Esophagus muscularis mucosa (tissue), 4 donors: ENCODE results near the gene LAMTOR2. TPM values are rescaled to one million over a fixed set of nuclear protein-coding genes. Genes with fewer than 3 reads are reported as not detected.
A peak's percentile ranks its signal among the peaks of the same experiment; 100 is the strongest.

Source experiments
- DNase-seq: peaks from one replicate; pipeline ENCODE4 v3.0.0-alpha.2; 2017; ENCODE audit errors: extremely low spot score
- H3K27ac ChIP-seq, 4 donors: fragments of 200-600 bp; sonication (generic); replicated peaks in 1 of 4; 1 replicate in 3 of 4; 2 replicates in 1 of 4; pipeline ENCODE4 v1.5.1; 2016 to 2019; ENCODE audit warnings: mild to moderate bottlenecking in 1 of 4
- H3K27me3 ChIP-seq, 4 donors: fragments of 200-600 bp; sonication (generic); one replicate each; pipeline versions ENCODE4 v1.5.1 to v1.6.0; 2016 to 2019
- H3K36me3 ChIP-seq, 4 donors: fragments of 200-600 bp; sonication (generic); one replicate each; pipeline ENCODE4 v1.5.1; 2016 to 2019
- H3K4me1 ChIP-seq, 4 donors: fragments of 200-600 bp; sonication (generic); one replicate each; pipeline ENCODE4 v1.5.1; 2016 to 2019
- H3K4me3 ChIP-seq, 4 donors: fragments of 200-600 bp; sonication (generic); 1 replicate in 2 of 4; 2 replicates in 2 of 4; pipeline ENCODE4 v1.5.1; 2016 to 2019; ENCODE audit warnings: mild to moderate bottlenecking in 4 of 4, moderate library complexity in 1 of 4
- H3K9me3 ChIP-seq, 4 donors: fragments of 200-600 bp; sonication (generic); 1 replicate in 3 of 4; 2 replicates in 1 of 4; pipeline ENCODE4 v1.5.1; 2016 to 2019
- EP300 ChIP-seq: sonication (generic); formaldehyde crosslinking; IDR thresholded peaks from one replicate; pipeline ENCODE4 v1.6.1; 2017; ENCODE audit warnings: antibody characterized with exemption
- POLR2A ChIP-seq: fragments of 450-650 bp; IDR thresholded peaks from one replicate; pipeline ENCODE4 v1.6.1; 2017; ENCODE audit warnings: antibody characterized with exemption, moderate library complexity, mild to moderate bottlenecking, low read depth
- POLR2AphosphoS5 ChIP-seq, 2 donors: sonication (generic); formaldehyde crosslinking; IDR thresholded peaks; one replicate each; pipeline ENCODE4 v1.6.1; 2017; ENCODE audit warnings: antibody characterized with exemption in 2 of 2
- whole genome bisulfite sequencing: methylation state at CpG from one replicate; pipeline ENCODE4 v1.1.5; 2018; 5-methylcytosine and 5-hydroxymethylcytosine counted together
- intact Hi-C: fragments of 100-400 bp; cut with DNase I; formaldehyde crosslinking; loops from one replicate; pipeline ENCODE4 v1.15.1; 2023
- total RNA-seq, 4 donors: library from RNA; depleted of rRNA; stranded (reverse); fragments of >200 nt; gene quantifications; one replicate each; pipeline versions ENCODE4 v1.1.0 to v1.2.1, GENCODE V29; 2016
- TF ChIP-seq, protein P1 (sequence below), 3 experiments: fragments of 200-600 bp in 2 of 3; fragments of 450-650 bp in 1 of 3; sonication (generic) in 2 of 3; IDR thresholded peaks; one replicate each; pipeline ENCODE4 v1.5.1; 2017 to 2019; ENCODE audit warnings: antibody characterized with exemption in 3 of 3, mild to moderate bottlenecking in 2 of 3, moderate library complexity in 1 of 3

The LAMTOR2 gene
- total RNA-seq, 4 donors from 2014 or later: 59.3 to 106 (median 75.5) TPM

DNA sequence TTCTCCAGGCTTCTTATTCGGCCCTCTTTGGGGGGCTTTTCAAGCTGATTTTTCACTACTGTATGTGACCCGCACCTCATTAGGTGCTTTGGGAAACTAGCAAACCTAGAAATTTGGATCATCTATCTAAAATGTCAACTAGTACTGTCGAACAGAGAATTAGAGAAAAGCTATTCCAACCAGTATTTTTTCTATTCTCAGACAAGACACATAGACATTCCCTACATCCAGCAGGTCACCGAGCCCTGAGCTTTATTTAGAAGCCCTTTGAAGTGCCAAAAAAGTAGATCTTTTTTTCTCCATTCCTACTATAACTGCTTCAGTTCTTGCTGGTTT, 33.5 kb upstream of the LAMTOR2 start:
- intact Hi-C loops: no loop called here
- peak overlapping the region; percentile 74 to 88 (median 84) for H3K4me3 ChIP-seq
- no peaks in the 10 kb centered on the region for H3K9me3 ChIP-seq
- no peaks in the 10 kb centered on the region for H3K27me3 ChIP-seq
- peaks cover 15 to 21% (median 18%) of the 10 kb centered on the region in 4 donors for H3K4me1 ChIP-seq
- no peak for DNase-seq
- peaks cover 17 to 35% (median 27%) of the 10 kb centered on the region in 4 donors for H3K36me3 ChIP-seq
- WGBS: 2% methylated on average over 4 of the region's 4 CpGs
- no peak for TF ChIP-seq POLR2A
- TF ChIP-seq, protein P1, sequence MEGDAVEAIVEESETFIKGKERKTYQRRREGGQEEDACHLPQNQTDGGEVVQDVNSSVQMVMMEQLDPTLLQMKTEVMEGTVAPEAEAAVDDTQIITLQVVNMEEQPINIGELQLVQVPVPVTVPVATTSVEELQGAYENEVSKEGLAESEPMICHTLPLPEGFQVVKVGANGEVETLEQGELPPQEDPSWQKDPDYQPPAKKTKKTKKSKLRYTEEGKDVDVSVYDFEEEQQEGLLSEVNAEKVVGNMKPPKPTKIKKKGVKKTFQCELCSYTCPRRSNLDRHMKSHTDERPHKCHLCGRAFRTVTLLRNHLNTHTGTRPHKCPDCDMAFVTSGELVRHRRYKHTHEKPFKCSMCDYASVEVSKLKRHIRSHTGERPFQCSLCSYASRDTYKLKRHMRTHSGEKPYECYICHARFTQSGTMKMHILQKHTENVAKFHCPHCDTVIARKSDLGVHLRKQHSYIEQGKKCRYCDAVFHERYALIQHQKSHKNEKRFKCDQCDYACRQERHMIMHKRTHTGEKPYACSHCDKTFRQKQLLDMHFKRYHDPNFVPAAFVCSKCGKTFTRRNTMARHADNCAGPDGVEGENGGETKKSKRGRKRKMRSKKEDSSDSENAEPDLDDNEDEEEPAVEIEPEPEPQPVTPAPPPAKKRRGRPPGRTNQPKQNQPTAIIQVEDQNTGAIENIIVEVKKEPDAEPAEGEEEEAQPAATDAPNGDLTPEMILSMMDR (IDR thresholded peaks at IDR 0.05): no peak
- no peak for TF ChIP-seq EP300
- no peak for TF ChIP-seq POLR2AphosphoS5 (IDR thresholded peaks at IDR 0.05)
- H3K27ac ChIP-seq: peak overlapping the region; percentile 84 to 94 (median 88)

DNA sequence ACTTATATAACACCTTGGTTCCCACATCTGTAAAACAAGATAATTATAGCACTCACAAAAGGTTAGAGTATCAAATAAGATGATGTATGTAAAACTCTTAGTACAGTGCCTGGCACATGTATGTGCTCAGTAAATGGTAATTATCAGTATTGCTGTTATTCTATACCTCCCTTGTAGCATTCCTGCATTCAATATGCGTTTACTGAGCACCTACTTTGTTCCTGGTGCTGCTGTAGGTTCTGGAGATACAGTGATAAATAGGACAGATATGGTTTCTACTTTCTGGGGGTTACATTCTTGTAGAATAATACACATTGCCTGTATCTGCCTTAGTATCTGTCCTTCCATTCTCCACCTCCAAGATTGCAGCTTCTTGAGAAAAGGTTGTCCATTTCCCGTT, 32.6 kb upstream of the LAMTOR2 start:
- DNase-seq: no peak
- intact Hi-C loops: no loop called here
- peaks cover 8 to 27% (median 19%) of the 10 kb centered on the region in 4 donors for H3K36me3 ChIP-seq
- no peak for TF ChIP-seq EP300
- TF ChIP-seq POLR2AphosphoS5 (IDR thresholded peaks at IDR 0.05): no peak
- no peak for TF ChIP-seq POLR2A
- TF ChIP-seq, protein P1 (IDR thresholded peaks at IDR 0.05): no peak
- WGBS: 88% methylated on average over 2 of the region's 2 CpGs
- H3K4me1 ChIP-seq: peaks cover 15 to 21% (median 18%) of the 10 kb centered on the region in 4 donors
- no peak overlapping the region for H3K4me3 ChIP-seq
- no peaks in the 10 kb centered on the region for H3K9me3 ChIP-seq
- no peaks in the 10 kb centered on the region for H3K27me3 ChIP-seq
- H3K27ac ChIP-seq: no peak overlapping the region

DNA sequence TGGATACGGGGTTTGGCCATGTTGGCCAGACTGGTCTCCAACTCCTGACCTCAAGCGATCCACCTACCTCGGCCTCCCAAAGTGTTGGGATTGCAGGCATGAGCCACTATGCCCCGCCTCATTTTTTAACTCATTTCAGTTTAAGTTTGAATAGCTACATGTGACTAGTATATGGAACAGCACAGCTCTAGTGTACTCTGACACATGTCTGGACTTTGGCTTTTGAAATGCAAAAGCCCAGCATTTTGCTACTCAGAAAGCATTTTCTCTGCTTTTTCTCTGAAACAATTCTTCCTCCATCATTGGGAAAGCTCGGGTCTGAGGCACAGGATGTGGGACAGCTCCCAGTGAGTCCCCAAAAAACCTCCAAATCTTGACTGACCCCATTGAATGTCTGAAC, 29.8 kb upstream of the LAMTOR2 start:
- no peak overlapping the region for H3K4me3 ChIP-seq
- no peaks in the 10 kb centered on the region for H3K9me3 ChIP-seq
- H3K36me3 ChIP-seq: no peaks in the 10 kb centered on the region
- TF ChIP-seq EP300: no peak
- H3K27ac ChIP-seq: no peak overlapping the region
- 89% methylated on average over 5 of the region's 5 CpGs for WGBS
- intact Hi-C loops: no loop called here
- H3K27me3 ChIP-seq: no peaks in the 10 kb centered on the region
- peaks cover 6 to 12% (median 9%) of the 10 kb centered on the region in 4 donors for H3K4me1 ChIP-seq
- DNase-seq: no peak

DNA sequence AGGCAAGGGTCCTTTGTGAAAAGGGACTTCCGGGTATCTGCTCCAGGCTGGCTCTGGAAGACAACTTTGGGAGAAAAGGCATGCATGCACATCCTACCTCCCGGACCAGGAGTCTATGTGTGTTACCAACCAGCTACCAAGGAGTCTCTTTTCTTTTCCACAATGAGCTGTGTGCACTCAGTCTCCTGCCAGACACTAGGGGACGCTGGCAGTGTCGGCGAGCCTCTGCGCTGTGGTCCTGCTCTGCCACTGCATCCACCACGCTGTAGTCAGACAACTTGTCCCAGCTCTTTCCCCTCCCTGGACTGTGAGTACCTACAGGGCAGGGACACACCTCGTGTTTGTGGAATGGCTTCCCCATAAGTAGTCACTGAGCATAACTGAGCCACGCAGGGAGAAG, 28.7 kb upstream of the LAMTOR2 start:
- Histone ChIP-seq H3K27ac (no peak overlapping the region), H3K27me3 (no peaks in the 10 kb centered on the region), H3K9me3 (no peaks in the 10 kb centered on the region), H3K4me3 (no peak overlapping the region), H3K4me1 (peaks cover 0 to 5% (median 4%) of the 10 kb centered on the region in 4 donors), H3K36me3 (no peaks in the 10 kb centered on the region)
- 25% methylated on average over 9 of the region's 9 CpGs for WGBS
- intact Hi-C loops: no loop called here
- no peak for DNase-seq
- TF ChIP-seq, protein P1 (IDR thresholded peaks at IDR 0.05): peak in 1 of 3 experiments; percentile 23
- TF ChIP-seq POLR2A (no peak), EP300 (no peak), POLR2AphosphoS5 (IDR thresholded peaks at IDR 0.05) (no peak)

DNA sequence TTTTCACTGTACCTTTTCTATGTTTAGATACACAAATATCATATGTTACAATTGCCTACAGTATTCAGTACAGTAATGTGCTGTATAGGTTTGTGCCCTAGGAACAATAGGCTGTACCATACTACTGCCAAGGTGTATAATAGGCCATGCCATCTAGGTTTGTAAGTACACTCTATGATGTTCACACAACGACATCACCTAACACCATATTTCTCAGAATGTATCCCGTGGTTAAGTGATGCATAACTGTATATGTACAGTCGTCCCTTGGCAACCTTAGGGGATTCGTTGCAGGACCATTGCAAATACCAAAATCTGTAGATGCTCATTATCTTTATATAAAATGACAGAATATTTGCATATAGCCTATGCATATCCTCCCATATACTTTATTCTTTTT, 28.0 kb upstream of the LAMTOR2 start:
- intact Hi-C loops: no loop called here
- Histone ChIP-seq H3K27ac (no peak overlapping the region), H3K36me3 (no peaks in the 10 kb centered on the region), H3K27me3 (no peaks in the 10 kb centered on the region), H3K9me3 (no peaks in the 10 kb centered on the region), H3K4me3 (no peak overlapping the region), H3K4me1 (no peaks in the 10 kb centered on the region)
- WGBS: 90% methylated on average over 4 of the region's 4 CpGs
- TF ChIP-seq EP300 (no peak), POLR2A (no peak), POLR2AphosphoS5 (IDR thresholded peaks at IDR 0.05) (no peak)
- TF ChIP-seq, protein P1 (IDR thresholded peaks at IDR 0.05): no peak
- no peak for DNase-seq
